Vagina (tissue), 2 donors: Measurements from ENCODE around the gene THAP4.

Experiments used
- CTCF ChIP-seq, 3 experiments: fragments of 450-650 bp in 2 of 3; fragments of 200-600 bp in 1 of 3; sonication (generic) in 1 of 3; IDR thresholded peaks; one replicate each; pipeline ENCODE4 v1.5.1; 2017 to 2019; ENCODE audit warnings: antibody characterized with exemption in 3 of 3, mild to moderate bottlenecking in 2 of 3, moderate library complexity in 2 of 3
- POLR2AphosphoS5 ChIP-seq, 2 donors: sonication (generic); formaldehyde crosslinking; IDR thresholded peaks; one replicate each; pipeline ENCODE4 v1.9.0; 2017; ENCODE audit warnings: antibody characterized with exemption in 2 of 2, mild to moderate bottlenecking in 2 of 2, low read depth in 1 of 2; ENCODE audit not compliant: insufficient read depth in 1 of 2

DNA sequence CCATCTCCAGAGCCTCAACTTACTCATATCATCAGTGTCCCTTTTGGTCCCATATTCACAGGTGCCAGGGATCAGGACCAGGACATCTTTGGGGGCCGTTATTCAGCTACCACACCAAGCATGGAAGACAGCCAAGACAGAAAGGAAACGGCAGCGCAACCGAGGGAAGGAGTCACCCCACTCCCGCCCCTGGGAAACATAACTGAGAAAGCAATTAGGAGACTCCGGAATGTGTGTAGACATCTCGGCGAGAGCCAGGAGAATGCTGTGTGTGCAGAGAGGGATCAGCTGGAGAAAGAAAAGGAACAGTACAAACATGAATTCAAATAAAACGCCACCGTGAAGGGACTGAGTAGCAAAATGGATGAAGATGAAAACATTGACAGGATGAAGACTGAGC is 91.9 kb downstream of the THAP4 start:
- TF ChIP-seq CTCF (IDR thresholded peaks at IDR 0.05) = no peak
- TF ChIP-seq POLR2AphosphoS5 (IDR thresholded peaks at IDR 0.05; ENCODE audit: insufficient read depth in 1 of 2, low read depth in 1 of 2) = no peak
